Mucosa of descending colon (tissue), 3 donors: ENCODE data around the gene SNRNP27. TPM values are rescaled to one million over a fixed set of nuclear protein-coding genes. Genes with fewer than 3 reads are reported as not detected.

ENCODE experiments used
- ATAC-seq: fragments of 200-7000 bp; cut with Tn5 transposase; one replicate; pipeline ENCODE4 v1.9.1; 2020; ENCODE audit warnings: mild to moderate bottlenecking, moderate library complexity
- DNase-seq, 3 donors: peaks; one replicate each; pipeline ENCODE4 v3.0.0-alpha.2; 2020
- H3K36me3 ChIP-seq: fragments of 200-600 bp; one replicate; pipeline ENCODE4 v1.8.0; 2021; ENCODE audit warnings: low read depth, mild to moderate bottlenecking
- H3K4me1 ChIP-seq: fragments of 200-600 bp; one replicate; pipeline ENCODE4 v1.8.0; 2021; ENCODE audit warnings: low read depth, mild to moderate bottlenecking
- H3K4me3 ChIP-seq: fragments of 200-600 bp; one replicate; pipeline ENCODE4 v1.8.0; 2021; ENCODE audit warnings: mild to moderate bottlenecking
- H3K9me3 ChIP-seq: fragments of 200-600 bp; one replicate; pipeline ENCODE4 v1.8.0; 2021; ENCODE audit warnings: mild to moderate bottlenecking
- CTCF ChIP-seq: fragments of 200-600 bp; IDR thresholded peaks from one replicate; pipeline ENCODE4 v1.8.0; 2022; ENCODE audit warnings: antibody characterized with exemption, mild to moderate bottlenecking
- intact Hi-C, 2 donors: fragments of 100-400 bp; cut with DNase I in 1 of 2; cut with micrococcal nuclease in 1 of 2; formaldehyde crosslinking; loops; one replicate each; pipeline versions ENCODE4 v1.11.0 to v1.11.1; 2022; cut with DNase I, micrococcal nuclease
- long read RNA-seq, 2 donors: library from polyadenylated mRNA; unstranded; transcript quantifications; one replicate each; pipeline ENCODE4 v2.0.0, GENCODE V29; 2019 to 2021
- total RNA-seq, 3 donors: library from RNA; stranded (reverse); fragmentation: NEBNext Ultra II Directional in 2 of 3; extraction: Animal tissue kit (Norgen Biotek cat#: 25700) in 2 of 3; gene quantifications; one replicate each; pipeline versions ENCODE4 v1.2.1 to v1.2.4, GENCODE V29; 2021 to 2023
- donor health status: DM: no; HTN: no; CAD: no; lungs with moderate emphysema.
- donor health status: DM: no; HTN: no; CAD: no.
- donor health status: DM: no; HTN: yes; CAD: no.

Gene SNRNP27
- total RNA-seq, result 10 to 100 TPM; 23.9 to 37.5 (median 34.5) TPM
- long read RNA-seq, donor 1, transcript SNRNP27-201 (6 exons, 1,802 nt), result major isoform, 17 of 22 reads
- long read RNA-seq, donor 1, partial matches to known transcripts, result 1 of 22 reads
- long read RNA-seq, donor 1, other reads (novel, unspliced or antisense), result 2 of 22 reads
- long read RNA-seq, donor 2, transcript SNRNP27-201 (6 exons, 1,802 nt), result major isoform, 23 of 30 reads
- long read RNA-seq, donor 2, partial matches to known transcripts, result 6 of 30 reads
- long read RNA-seq, donor 2, other reads (novel, unspliced or antisense), result 0 of 30 reads

GRCh38 chr2:69893684-69894551, at the start of gene SNRNP27:
SNRNP27 (plus strand) TSS chr2:69893956; CDS start chr2:69893985, 29 bp downstream.
- Histone ChIP-seq H3K4me1 (peaks cover 10% of the 10 kb centered on the region), H3K9me3 (no peaks in the 10 kb centered on the region), H3K4me3 (peak within 1 kb of the TSS; percentile 40), H3K36me3 (peaks cover 6% of the 10 kb centered on the region)
- TF ChIP-seq CTCF, result no peak
- DNase-seq (peak; percentile 83 to 85 (median 83)), ATAC-seq (peak; percentile 95)
- intact Hi-C loops, result no loop called here

- H3K36me3 ChIP-seq, result no peaks in the 10 kb centered on the region
- TF ChIP-seq CTCF, result no peak
- no peaks in the 10 kb centered on the region for H3K9me3 ChIP-seq
- ATAC-seq, result no peak
- no peak overlapping the region for H3K4me3 ChIP-seq
- H3K4me1 ChIP-seq, result no peaks in the 10 kb centered on the region
- no peak for DNase-seq
- intact Hi-C loops, result no loop called here
These were observed 49.8 kb upstream of the SNRNP27 start for GRCh38 chr2:69843993-69844392.

GRCh38 chr2:69844560-69844959, 49.2 kb upstream of the SNRNP27 start:
- intact Hi-C loops, result no loop called here
- H3K4me3 ChIP-seq, result no peak overlapping the region
- ATAC-seq (no peak), DNase-seq (no peak)
- no peaks in the 10 kb centered on the region for H3K4me1 ChIP-seq
- no peaks in the 10 kb centered on the region for H3K36me3 ChIP-seq
- TF ChIP-seq CTCF, result no peak
- no peaks in the 10 kb centered on the region for H3K9me3 ChIP-seq

- no peak for TF ChIP-seq CTCF
- DNase-seq (no peak), ATAC-seq (no peak)
- Histone ChIP-seq H3K36me3 (no peaks in the 10 kb centered on the region), H3K9me3 (no peaks in the 10 kb centered on the region), H3K4me1 (no peaks in the 10 kb centered on the region), H3K4me3 (no peak overlapping the region)
- intact Hi-C loops, result no loop called here
These were observed 47.3 kb upstream of the SNRNP27 start for GRCh38 chr2:69846182-69847067.

GRCh38 chr2:69847068-69847828, 46.5 kb upstream of the SNRNP27 start:
- DNase-seq (no peak), ATAC-seq (no peak)
- TF ChIP-seq CTCF, result no peak
- intact Hi-C loops, result no loop called here
- Histone ChIP-seq H3K4me3 (no peak overlapping the region), H3K9me3 (no peaks in the 10 kb centered on the region), H3K4me1 (no peaks in the 10 kb centered on the region), H3K36me3 (no peaks in the 10 kb centered on the region)
